Neural progenitor cell (in vitro differentiated cells): Measurements from ENCODE around the gene WIPF1. TPM values are rescaled to one million over a fixed set of nuclear protein-coding genes. Genes with fewer than 3 reads are reported as not detected.

Experiments
- DNase-seq: peaks from one replicate; pipeline ENCODE4 v3.0.0-alpha.2; 2016; ENCODE audit warnings: low spot score
- H2AFZ ChIP-seq: fragments of 200-600 bp; sonication (generic); replicated peaks from 2 replicates; pipeline ENCODE4 v1.6.1; 2016; ENCODE audit warnings: antibody characterized with exemption
- H3F3A ChIP-seq: fragments of 200-600 bp; sonication (generic); 2 replicates; pipeline ENCODE4 v1.6.1; 2016; ENCODE audit warnings: antibody characterized with exemption, low read depth
- H3K27ac ChIP-seq: fragments of 200-600 bp; sonication (generic); 2 replicates; pipeline ENCODE4 v1.5.1; 2016; ENCODE audit warnings: mild to moderate bottlenecking
- H3K27me3 ChIP-seq: fragments of 200-600 bp; sonication (generic); 2 replicates; pipeline ENCODE4 v1.6.1; 2016; ENCODE audit warnings: mild to moderate bottlenecking, moderate library complexity
- H3K36me3 ChIP-seq: fragments of 200-600 bp; sonication (generic); 2 replicates; pipeline ENCODE4 v1.5.1; 2016
- H3K4me1 ChIP-seq: fragments of 200-600 bp; sonication (generic); 2 replicates; pipeline ENCODE4 v1.6.1; 2016; ENCODE audit warnings: mixed run types
- H3K4me2 ChIP-seq: fragments of 200-600 bp; sonication (generic); 2 replicates; pipeline ENCODE4 v1.6.1; 2016
- H3K4me3 ChIP-seq: fragments of 200-600 bp; sonication (generic); 2 replicates; pipeline ENCODE4 v1.5.1; 2016
- H3K79me2 ChIP-seq: fragments of 200-600 bp; sonication (generic); 2 replicates; pipeline ENCODE4 v1.6.1; 2016; ENCODE audit warnings: low read depth
- H3K9ac ChIP-seq: fragments of 200-600 bp; sonication (generic); 2 replicates; pipeline ENCODE4 v1.6.1; 2016
- H3K9me3 ChIP-seq: fragments of 200-600 bp; sonication (generic); 2 replicates; pipeline ENCODE4 v1.5.1; 2016; ENCODE audit warnings: low read depth
- H4K20me1 ChIP-seq: fragments of 200-600 bp; sonication (generic); 2 replicates; pipeline ENCODE4 v1.6.1; 2016; ENCODE audit warnings: low read depth
- H3K27ac Mint-ChIP-seq: 3 replicates; pipeline ENCODE4 v1.8.0; 2021; ENCODE audit warnings: mixed read lengths
- H3K27me3 Mint-ChIP-seq: 2 replicates; pipeline ENCODE4 v1.8.0; 2022; ENCODE audit warnings: low read depth, mild to moderate bottlenecking, inconsistent platforms, moderate library complexity, mixed read lengths; ENCODE audit not compliant: insufficient read depth
- H3K36me3 Mint-ChIP-seq: 3 replicates; pipeline ENCODE4 v1.8.0; 2021; ENCODE audit warnings: mixed read lengths
- H3K4me1 Mint-ChIP-seq: 3 replicates; pipeline ENCODE4 v1.8.0; 2021; ENCODE audit warnings: mixed read lengths
- H3K4me3 Mint-ChIP-seq: 3 replicates; pipeline ENCODE4 v1.8.0; 2021; ENCODE audit warnings: mild to moderate bottlenecking, moderate library complexity, mixed read lengths
- H3K9me3 Mint-ChIP-seq: 3 replicates; pipeline ENCODE4 v1.8.0; 2020; ENCODE audit warnings: mixed read lengths
- CTCF ChIP-seq: fragments of 200-600 bp; sonication (generic); IDR thresholded peaks from 2 replicates; pipeline ENCODE4 v1.5.1; 2017; ENCODE audit warnings: antibody characterized with exemption, mild to moderate bottlenecking
- EZH2 ChIP-seq: fragments of 200-600 bp; sonication (generic); IDR thresholded peaks from 2 replicates; pipeline ENCODE4 v1.6.1; 2017; ENCODE audit warnings: antibody characterized with exemption, mild to moderate bottlenecking, moderate library complexity
- EZH2phosphoT487 ChIP-seq: fragments of 200-600 bp; sonication (generic); IDR thresholded peaks from 2 replicates; pipeline ENCODE4 v1.6.1; 2017; ENCODE audit warnings: antibody characterized with exemption
- total RNA-seq: library from RNA; depleted of rRNA; stranded (reverse); fragments of >200 nt; gene quantifications from 2 replicates; pipeline ENCODE4 v1.2.3, GENCODE V29; 2015; ENCODE audit warnings: low replicate concordance

Gene WIPF1
- total RNA-seq, 1 donor from 2014 or later: 17.2 TPM

DNA sequence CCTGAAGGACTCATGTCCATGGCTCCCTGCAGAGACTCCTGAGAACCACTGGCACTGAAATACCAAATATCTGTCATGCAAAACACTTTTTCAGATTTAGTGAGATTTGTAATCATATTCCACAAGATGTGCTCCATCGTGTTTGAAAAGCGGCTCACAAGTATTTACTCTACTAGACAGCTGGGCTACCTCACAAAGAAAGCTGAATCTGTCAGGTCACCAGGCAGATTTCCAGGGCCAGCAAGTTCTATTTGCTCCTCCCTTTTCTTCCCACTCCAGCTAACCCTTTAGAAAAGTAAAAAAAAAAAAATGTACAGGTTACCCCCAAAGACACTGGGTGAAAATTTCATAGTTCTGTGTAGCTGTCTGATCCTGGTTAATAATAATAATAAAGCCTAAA is 22.9 kb downstream of the WIPF1 start:
- no peak for DNase-seq
- peaks cover 21% of the 10 kb centered on the region for H3K36me3 Mint-ChIP-seq
- no peaks in the 10 kb centered on the region for H3K27me3 Mint-ChIP-seq
- H3K4me3 ChIP-seq: no peak overlapping the region
- H3K27ac ChIP-seq: no peak overlapping the region
- H3K4me3 Mint-ChIP-seq: no peak overlapping the region
- H3K4me1 Mint-ChIP-seq: no peaks in the 10 kb centered on the region
- no peaks in the 10 kb centered on the region for H3K9me3 ChIP-seq
- H3K27me3 ChIP-seq: no peaks in the 10 kb centered on the region
- no peaks in the 10 kb centered on the region for H4K20me1 ChIP-seq
- H3K36me3 ChIP-seq: no peaks in the 10 kb centered on the region
- H3F3A ChIP-seq: no peaks in the 10 kb centered on the region
- H3K79me2 ChIP-seq: no peaks in the 10 kb centered on the region
- no peak overlapping the region for H2AFZ ChIP-seq
- TF ChIP-seq EZH2phosphoT487: no peak
- no peak for TF ChIP-seq EZH2
- no peak for TF ChIP-seq CTCF
- H3K9me3 Mint-ChIP-seq: no peaks in the 10 kb centered on the region
- H3K4me2 ChIP-seq: no peak overlapping the region
- no peak overlapping the region for H3K9ac ChIP-seq
- H3K27ac Mint-ChIP-seq: no peak overlapping the region
- H3K4me1 ChIP-seq: no peaks in the 10 kb centered on the region

- Histone ChIP-seq H3K36me3 (no peaks in the 10 kb centered on the region), H3F3A (no peaks in the 10 kb centered on the region), H3K27ac (no peak overlapping the region), H3K9ac (no peak overlapping the region), H3K4me2 (no peak overlapping the region), H3K27me3 (no peaks in the 10 kb centered on the region), H2AFZ (no peak overlapping the region), H3K4me3 (no peak overlapping the region), H3K9me3 (no peaks in the 10 kb centered on the region), H4K20me1 (no peaks in the 10 kb centered on the region), H3K4me1 (no peaks in the 10 kb centered on the region), H3K79me2 (no peaks in the 10 kb centered on the region)
- no peaks in the 10 kb centered on the region for H3K4me1 Mint-ChIP-seq
- no peaks in the 10 kb centered on the region for H3K9me3 Mint-ChIP-seq
- no peak overlapping the region for H3K4me3 Mint-ChIP-seq
- TF ChIP-seq EZH2phosphoT487 (no peak), CTCF (no peak), EZH2 (no peak)
- H3K36me3 Mint-ChIP-seq: peaks cover 21% of the 10 kb centered on the region
- DNase-seq: no peak
- H3K27ac Mint-ChIP-seq: no peak overlapping the region
- no peaks in the 10 kb centered on the region for H3K27me3 Mint-ChIP-seq
Observed at GRCh38 chr2:174573621-174574081, 24.0 kb downstream of the WIPF1 start.

GRCh38 chr2:174572556-174572955 is 25.0 kb downstream of the WIPF1 start:
- H3K27ac Mint-ChIP-seq: no peak overlapping the region
- Histone ChIP-seq H3K79me2 (no peaks in the 10 kb centered on the region), H3F3A (no peaks in the 10 kb centered on the region), H3K4me2 (no peak overlapping the region), H3K9me3 (no peaks in the 10 kb centered on the region), H3K36me3 (no peaks in the 10 kb centered on the region), H3K4me1 (no peaks in the 10 kb centered on the region), H3K9ac (no peak overlapping the region), H3K4me3 (no peak overlapping the region), H3K27ac (no peak overlapping the region), H2AFZ (no peak overlapping the region), H4K20me1 (no peaks in the 10 kb centered on the region), H3K27me3 (no peaks in the 10 kb centered on the region)
- no peak for DNase-seq
- peaks cover 21% of the 10 kb centered on the region for H3K36me3 Mint-ChIP-seq
- no peaks in the 10 kb centered on the region for H3K4me1 Mint-ChIP-seq
- no peaks in the 10 kb centered on the region for H3K27me3 Mint-ChIP-seq
- no peaks in the 10 kb centered on the region for H3K9me3 Mint-ChIP-seq
- no peak overlapping the region for H3K4me3 Mint-ChIP-seq
- TF ChIP-seq EZH2phosphoT487 (no peak), CTCF (no peak), EZH2 (no peak)
